Measurements from ENCODE around the gene RNF144B.
"Not testable (repeated sequence)": the region's sequence is repeated elsewhere in the genome, so short reads cannot be mapped to it uniquely, and the experiment has no call there.

RNF144B gene

DNA sequence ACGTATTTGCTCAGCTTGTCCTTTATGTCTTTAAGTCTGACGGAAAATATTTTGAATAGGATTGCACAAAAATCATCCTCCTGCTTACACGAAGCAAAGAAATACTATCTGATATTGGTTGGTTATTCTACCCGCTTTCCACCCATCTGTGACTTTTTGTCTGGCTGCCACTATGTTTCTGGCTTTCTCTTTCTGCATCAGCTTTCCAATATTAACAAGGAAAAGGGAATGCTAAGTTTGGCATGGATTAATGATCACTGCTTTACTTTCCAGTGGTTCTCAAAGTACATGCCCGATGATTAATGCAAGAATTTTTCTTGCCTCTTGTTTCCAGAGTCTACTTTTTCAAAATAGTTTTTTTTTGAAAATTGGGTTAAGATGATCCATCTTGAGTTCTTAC is 57.0 kb downstream of the RNF144B start:
- no peaks in the 10 kb centered on the region for H3K36me3 ChIP-seq (ENCODE audit: control insufficient read depth, insufficient read depth, low read length)
- no peak overlapping the region for H3K9ac ChIP-seq (ENCODE audit: low read length)
- no peaks in the 10 kb centered on the region for H3K9me3 ChIP-seq (ENCODE audit: control insufficient read depth, insufficient read depth, low read depth, low read length)
- H3K27ac ChIP-seq (ENCODE audit: low read depth, low read length), result no peak overlapping the region
- no peak overlapping the region for H3K4me3 ChIP-seq (ENCODE audit: low read depth, low read length)
- no peaks in the 10 kb centered on the region for H3K4me1 ChIP-seq (ENCODE audit: control insufficient read depth, insufficient read depth, low read length)
- no peaks in the 10 kb centered on the region for H3K27me3 ChIP-seq (ENCODE audit: control insufficient read depth, insufficient read depth, low read length)

DNA sequence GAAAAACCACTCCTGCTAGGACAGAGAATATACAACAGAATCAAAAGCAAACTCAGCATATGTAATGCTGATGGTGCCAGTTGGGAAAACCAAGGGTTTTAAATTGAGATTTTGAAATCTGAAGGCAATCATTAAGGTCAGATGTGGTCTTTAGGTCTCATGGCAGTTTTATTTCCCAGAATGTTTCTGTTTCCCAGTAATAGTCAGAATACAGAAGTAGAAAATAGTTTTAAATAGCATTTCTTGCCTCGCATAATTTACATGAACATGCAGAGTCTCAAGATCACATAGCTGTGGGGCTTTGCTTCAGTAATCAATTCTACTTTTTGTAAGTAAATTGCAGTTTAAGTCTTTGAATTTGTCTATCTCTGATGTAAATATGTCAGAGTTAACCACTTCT is 58.1 kb downstream of the RNF144B start:
- Histone ChIP-seq H3K4me1 (ENCODE audit: control insufficient read depth, insufficient read depth, low read length) (no peaks in the 10 kb centered on the region), H3K4me3 (ENCODE audit: low read depth, low read length) (no peak overlapping the region), H3K9me3 (ENCODE audit: control insufficient read depth, insufficient read depth, low read depth, low read length) (no peaks in the 10 kb centered on the region), H3K27ac (ENCODE audit: low read depth, low read length) (no peak overlapping the region), H3K36me3 (ENCODE audit: control insufficient read depth, insufficient read depth, low read length) (no peaks in the 10 kb centered on the region), H3K9ac (ENCODE audit: low read length) (no peak overlapping the region), H3K27me3 (ENCODE audit: control insufficient read depth, insufficient read depth, low read length) (no peaks in the 10 kb centered on the region)

- no peaks in the 10 kb centered on the region for H3K27me3 ChIP-seq (ENCODE audit: control insufficient read depth, insufficient read depth, low read length)
- no peaks in the 10 kb centered on the region for H3K9me3 ChIP-seq (ENCODE audit: control insufficient read depth, insufficient read depth, low read depth, low read length)
- no peaks in the 10 kb centered on the region for H3K4me1 ChIP-seq (ENCODE audit: control insufficient read depth, insufficient read depth, low read length)
- no peak overlapping the region for H3K4me3 ChIP-seq (ENCODE audit: low read depth, low read length)
- no peak overlapping the region for H3K9ac ChIP-seq (ENCODE audit: low read length)
- no peak overlapping the region for H3K27ac ChIP-seq (ENCODE audit: low read depth, low read length)
- no peaks in the 10 kb centered on the region for H3K36me3 ChIP-seq (ENCODE audit: control insufficient read depth, insufficient read depth, low read length)
Observed at GRCh38 chr6:18446771-18447170, 59.6 kb downstream of the RNF144B start.

- H3K36me3 ChIP-seq (ENCODE audit: control insufficient read depth, insufficient read depth, low read length), result no peaks in the 10 kb centered on the region
- no peaks in the 10 kb centered on the region for H3K4me1 ChIP-seq (ENCODE audit: control insufficient read depth, insufficient read depth, low read length)
- no peaks in the 10 kb centered on the region for H3K27me3 ChIP-seq (ENCODE audit: control insufficient read depth, insufficient read depth, low read length)
- no peak overlapping the region for H3K27ac ChIP-seq (ENCODE audit: low read depth, low read length)
- H3K9ac ChIP-seq (ENCODE audit: low read length), result no peak overlapping the region
- no peak overlapping the region for H3K4me3 ChIP-seq (ENCODE audit: low read depth, low read length)
- H3K9me3 ChIP-seq (ENCODE audit: control insufficient read depth, insufficient read depth, low read depth, low read length), result no peaks in the 10 kb centered on the region
Observed at GRCh38 chr6:18447552-18447951, 60.4 kb downstream of the RNF144B start.

GRCh38 chr6:18451756-18452155 is 64.6 kb downstream of the RNF144B start:
- Histone ChIP-seq H3K4me1 (ENCODE audit: control insufficient read depth, insufficient read depth, low read length) (no peaks in the 10 kb centered on the region), H3K9ac (ENCODE audit: low read length) (no peak overlapping the region), H3K36me3 (ENCODE audit: control insufficient read depth, insufficient read depth, low read length) (no peaks in the 10 kb centered on the region), H3K9me3 (ENCODE audit: control insufficient read depth, insufficient read depth, low read depth, low read length) (no peaks in the 10 kb centered on the region), H3K4me3 (ENCODE audit: low read depth, low read length) (no peak overlapping the region), H3K27me3 (ENCODE audit: control insufficient read depth, insufficient read depth, low read length) (no peaks in the 10 kb centered on the region), H3K27ac (ENCODE audit: low read depth, low read length) (no peak overlapping the region)

- H3K4me1 ChIP-seq (ENCODE audit: control insufficient read depth, insufficient read depth, low read length), result no peaks in the 10 kb centered on the region
Observed at GRCh38 chr6:18454446-18454845, 67.3 kb downstream of the RNF144B start.

GRCh38 chr6:18457065-18457737 is 70.1 kb downstream of the RNF144B start:
- H3K36me3 ChIP-seq (ENCODE audit: control insufficient read depth, insufficient read depth, low read length), result no peaks in the 10 kb centered on the region
- H3K4me3 ChIP-seq (ENCODE audit: low read depth, low read length), result no peak overlapping the region
- no peak overlapping the region for H3K27ac ChIP-seq (ENCODE audit: low read depth, low read length)
- H3K9me3 ChIP-seq (ENCODE audit: control insufficient read depth, insufficient read depth, low read depth, low read length), result peaks cover 5% of the 10 kb centered on the region
- H3K4me1 ChIP-seq (ENCODE audit: control insufficient read depth, insufficient read depth, low read length), result no peaks in the 10 kb centered on the region
- no peak overlapping the region for H3K9ac ChIP-seq (ENCODE audit: low read length)
- H3K27me3 ChIP-seq (ENCODE audit: control insufficient read depth, insufficient read depth, low read length), result no peaks in the 10 kb centered on the region

More at GRCh38 chr6:18454446-18454845, 67.3 kb downstream of the RNF144B start:
- Histone ChIP-seq H3K9ac (ENCODE audit: low read length) (no peak overlapping the region), H3K9me3 (ENCODE audit: control insufficient read depth, insufficient read depth, low read depth, low read length) (no peaks in the 10 kb centered on the region), H3K27ac (ENCODE audit: low read depth, low read length) (no peak overlapping the region), H3K36me3 (ENCODE audit: control insufficient read depth, insufficient read depth, low read length) (no peaks in the 10 kb centered on the region), H3K27me3 (ENCODE audit: control insufficient read depth, insufficient read depth, low read length) (no peaks in the 10 kb centered on the region), H3K4me3 (ENCODE audit: low read depth, low read length) (no peak overlapping the region)

DNA sequence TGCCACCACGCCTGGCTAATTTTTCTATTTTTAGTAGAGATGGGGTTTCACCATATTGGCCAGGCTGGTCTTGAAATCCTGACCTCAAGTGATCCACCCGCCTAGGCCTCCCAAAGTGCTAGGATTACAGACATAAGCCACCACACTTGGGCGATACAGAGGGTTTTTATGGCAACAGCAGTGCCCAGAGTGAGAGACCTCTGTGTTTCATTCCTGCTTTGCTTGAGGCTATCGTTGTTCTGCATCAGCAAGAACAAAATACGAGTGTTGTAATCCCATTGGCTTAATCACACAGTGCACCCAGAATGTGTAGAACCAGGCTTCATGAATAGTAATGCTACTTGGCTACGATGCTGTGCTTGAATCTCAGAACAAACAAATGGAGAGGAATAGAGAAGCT is 70.9 kb downstream of the RNF144B start:
- H3K36me3 ChIP-seq (ENCODE audit: control insufficient read depth, insufficient read depth, low read length); H3K9me3 ChIP-seq (ENCODE audit: control insufficient read depth, insufficient read depth, low read depth, low read length); H3K4me3 ChIP-seq (ENCODE audit: low read depth, low read length); H3K27me3 ChIP-seq (ENCODE audit: control insufficient read depth, insufficient read depth, low read length); H3K27ac ChIP-seq (ENCODE audit: low read depth, low read length); H3K9ac ChIP-seq (ENCODE audit: low read length); H3K4me1 ChIP-seq (ENCODE audit: control insufficient read depth, insufficient read depth, low read length): not testable (repeated sequence)

- no peaks in the 10 kb centered on the region for H3K4me1 ChIP-seq (ENCODE audit: control insufficient read depth, insufficient read depth, low read length)
- H3K27ac ChIP-seq (ENCODE audit: low read depth, low read length), result no peak overlapping the region
- no peak overlapping the region for H3K4me3 ChIP-seq (ENCODE audit: low read depth, low read length)
- H3K27me3 ChIP-seq (ENCODE audit: control insufficient read depth, insufficient read depth, low read length), result no peaks in the 10 kb centered on the region
- peaks cover 5% of the 10 kb centered on the region for H3K9me3 ChIP-seq (ENCODE audit: control insufficient read depth, insufficient read depth, low read depth, low read length)
- no peaks in the 10 kb centered on the region for H3K36me3 ChIP-seq (ENCODE audit: control insufficient read depth, insufficient read depth, low read length)
- no peak overlapping the region for H3K9ac ChIP-seq (ENCODE audit: low read length)
Observed at GRCh38 chr6:18463429-18463828, 76.3 kb downstream of the RNF144B start.

- H3K9me3 ChIP-seq (ENCODE audit: control insufficient read depth, insufficient read depth, low read depth, low read length), result peaks cover 5% of the 10 kb centered on the region
- H3K36me3 ChIP-seq (ENCODE audit: control insufficient read depth, insufficient read depth, low read length), result no peaks in the 10 kb centered on the region
- H3K9ac ChIP-seq (ENCODE audit: low read length), result no peak overlapping the region
- H3K27me3 ChIP-seq (ENCODE audit: control insufficient read depth, insufficient read depth, low read length), result no peaks in the 10 kb centered on the region
- H3K27ac ChIP-seq (ENCODE audit: low read depth, low read length), result no peak overlapping the region
- H3K4me1 ChIP-seq (ENCODE audit: control insufficient read depth, insufficient read depth, low read length), result no peaks in the 10 kb centered on the region
- H3K4me3 ChIP-seq (ENCODE audit: low read depth, low read length), result no peak overlapping the region
Observed at GRCh38 chr6:18464176-18464575, 77.0 kb downstream of the RNF144B start.

DNA sequence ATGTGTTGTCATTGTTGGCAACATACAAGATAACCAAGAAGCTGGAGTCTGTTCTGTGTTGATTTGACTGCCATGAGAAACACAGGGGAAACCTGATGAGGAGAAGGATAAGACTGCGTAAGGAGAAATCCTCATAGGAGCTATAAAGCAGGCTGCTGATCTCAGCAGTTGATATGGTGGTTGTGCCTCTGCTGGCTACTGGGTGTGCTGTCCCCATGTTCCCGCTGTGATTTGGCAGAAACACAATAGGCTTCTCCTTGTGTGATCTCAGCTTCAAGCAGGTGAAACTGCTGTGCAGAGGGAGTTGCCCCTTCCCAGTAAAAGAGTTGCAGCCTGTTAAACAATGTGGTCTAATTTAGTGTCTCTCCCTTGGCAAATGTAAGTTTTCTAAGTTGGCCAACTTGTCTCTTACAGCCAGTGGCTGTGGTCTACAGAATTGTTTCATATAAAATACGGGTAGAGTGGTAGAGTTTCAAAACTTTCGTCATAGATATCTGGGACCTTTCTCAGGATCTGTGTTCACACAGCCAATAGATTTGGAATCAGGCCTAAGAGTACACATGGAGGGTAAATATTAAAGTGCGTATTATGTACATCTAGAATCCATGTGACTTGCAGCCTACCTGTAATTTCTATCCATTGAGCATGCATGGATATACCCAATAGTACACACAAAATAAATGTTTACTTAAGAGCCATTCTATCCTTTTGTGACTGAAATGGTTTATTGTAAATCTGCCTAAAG is 78.4 kb downstream of the RNF144B start:
- no peak overlapping the region for H3K27ac ChIP-seq (ENCODE audit: low read depth, low read length)
- no peak overlapping the region for H3K4me3 ChIP-seq (ENCODE audit: low read depth, low read length)
- no peaks in the 10 kb centered on the region for H3K27me3 ChIP-seq (ENCODE audit: control insufficient read depth, insufficient read depth, low read length)
- H3K9me3 ChIP-seq (ENCODE audit: control insufficient read depth, insufficient read depth, low read depth, low read length), result no peaks in the 10 kb centered on the region
- no peak overlapping the region for H3K9ac ChIP-seq (ENCODE audit: low read length)
- H3K36me3 ChIP-seq (ENCODE audit: control insufficient read depth, insufficient read depth, low read length), result no peaks in the 10 kb centered on the region
- H3K4me1 ChIP-seq (ENCODE audit: control insufficient read depth, insufficient read depth, low read length), result no peaks in the 10 kb centered on the region

Measured in HUES6 (cell line).